ENCODE data around the gene FNBP1L. TPM values are rescaled to one million over a fixed set of nuclear protein-coding genes. Genes with fewer than 3 reads are reported as not detected.

FNBP1L gene
- polyA plus RNA-seq, 6 donors from 2014 or later, result 1.6 to 4.6 (median 2.2) TPM; not detected in 1

- no peaks in the 10 kb centered on the region for H3K9me3 Mint-ChIP-seq
- no peaks in the 10 kb centered on the region for H3K27me3 Mint-ChIP-seq
- H3K27ac Mint-ChIP-seq, result no peak overlapping the region
- H3K36me3 Mint-ChIP-seq, result peaks cover 0 to 5% of the 10 kb centered on the region in 2 donors
- no peak overlapping the region for H3K4me3 Mint-ChIP-seq
- DNase-seq (no peak), ATAC-seq (ENCODE audit: low read depth in 2 of 2) (no peak)
- no peaks in the 10 kb centered on the region for H3K4me1 Mint-ChIP-seq
Observed at GRCh38 chr1:93501829-93502369, 54.0 kb downstream of the FNBP1L start.

GRCh38 chr1:93502571-93502970 lies 54.7 kb downstream of the FNBP1L start:
- H3K27ac Mint-ChIP-seq, result no peak overlapping the region
- H3K4me3 Mint-ChIP-seq, result no peak overlapping the region
- no peaks in the 10 kb centered on the region for H3K4me1 Mint-ChIP-seq
- ATAC-seq (ENCODE audit: low read depth in 2 of 2) (no peak), DNase-seq (no peak)
- no peaks in the 10 kb centered on the region for H3K9me3 Mint-ChIP-seq
- peaks cover 0 to 8% of the 10 kb centered on the region in 2 donors for H3K36me3 Mint-ChIP-seq
- no peaks in the 10 kb centered on the region for H3K27me3 Mint-ChIP-seq

GRCh38 chr1:93503163-93503562 lies 55.2 kb downstream of the FNBP1L start:
- ATAC-seq (ENCODE audit: low read depth in 2 of 2), result no peak
- H3K4me3 Mint-ChIP-seq, result no peak overlapping the region
- DNase-seq, result no peak
- peaks cover 0 to 8% of the 10 kb centered on the region in 2 donors for H3K36me3 Mint-ChIP-seq
- no peaks in the 10 kb centered on the region for H3K27me3 Mint-ChIP-seq
- no peaks in the 10 kb centered on the region for H3K4me1 Mint-ChIP-seq
- no peaks in the 10 kb centered on the region for H3K9me3 Mint-ChIP-seq
- H3K27ac Mint-ChIP-seq, result no peak overlapping the region

- Mint-ChIP-seq H3K36me3 (peaks cover 0 to 8% of the 10 kb centered on the region in 2 donors), H3K27ac (no peak overlapping the region), H3K4me1 (no peaks in the 10 kb centered on the region), H3K27me3 (no peaks in the 10 kb centered on the region), H3K9me3 (no peaks in the 10 kb centered on the region), H3K4me3 (no peak overlapping the region)
- ATAC-seq (ENCODE audit: low read depth in 2 of 2) (no peak), DNase-seq (no peak)
Observed at GRCh38 chr1:93503816-93504215, 55.9 kb downstream of the FNBP1L start.

- no peaks in the 10 kb centered on the region for H3K9me3 Mint-ChIP-seq
- no peaks in the 10 kb centered on the region for H3K27me3 Mint-ChIP-seq
- peaks cover 0 to 8% of the 10 kb centered on the region in 2 donors for H3K36me3 Mint-ChIP-seq
- H3K27ac Mint-ChIP-seq, result peak overlapping the region in 2 of 6 donors; percentile 6 to 78
- no peaks in the 10 kb centered on the region for H3K4me1 Mint-ChIP-seq
- DNase-seq (no peak), ATAC-seq (ENCODE audit: low read depth in 2 of 2) (no peak)
- H3K4me3 Mint-ChIP-seq, result no peak overlapping the region
Observed at GRCh38 chr1:93504247-93505033, 56.5 kb downstream of the FNBP1L start.

GRCh38 chr1:93506126-93506525 lies 58.2 kb downstream of the FNBP1L start:
- Mint-ChIP-seq H3K36me3 (peaks cover 0 to 8% of the 10 kb centered on the region in 2 donors), H3K4me1 (no peaks in the 10 kb centered on the region), H3K4me3 (no peak overlapping the region), H3K27ac (peak overlapping the region in 1 of 6 donors; percentile 7), H3K9me3 (peaks cover 0 to 1% (median 0%) of the 10 kb centered on the region in 7 donors), H3K27me3 (no peaks in the 10 kb centered on the region)
- ATAC-seq (ENCODE audit: low read depth in 2 of 2) (no peak), DNase-seq (no peak)

GRCh38 chr1:93516164-93516563 lies 68.2 kb downstream of the FNBP1L start:
- ATAC-seq (ENCODE audit: low read depth in 2 of 2) (no peak), DNase-seq (no peak)
- no peaks in the 10 kb centered on the region for H3K27me3 Mint-ChIP-seq
- H3K4me1 Mint-ChIP-seq, result peaks cover 0 to 9% (median 2%) of the 10 kb centered on the region in 3 donors
- no peak overlapping the region for H3K27ac Mint-ChIP-seq
- no peaks in the 10 kb centered on the region for H3K36me3 Mint-ChIP-seq
- no peak overlapping the region for H3K4me3 Mint-ChIP-seq
- H3K9me3 Mint-ChIP-seq, result peaks cover 0 to 3% (median 0%) of the 10 kb centered on the region in 7 donors

- ATAC-seq (ENCODE audit: low read depth in 2 of 2) (no peak), DNase-seq (no peak)
- no peaks in the 10 kb centered on the region for H3K36me3 Mint-ChIP-seq
- no peak overlapping the region for H3K27ac Mint-ChIP-seq
- H3K27me3 Mint-ChIP-seq, result no peaks in the 10 kb centered on the region
- peaks cover 0 to 9% (median 2%) of the 10 kb centered on the region in 3 donors for H3K4me1 Mint-ChIP-seq
- H3K9me3 Mint-ChIP-seq, result peaks cover 0 to 3% (median 0%) of the 10 kb centered on the region in 7 donors
- no peak overlapping the region for H3K4me3 Mint-ChIP-seq
Observed at GRCh38 chr1:93518516-93518915, 70.6 kb downstream of the FNBP1L start.

GRCh38 chr1:93519199-93519829 lies 71.4 kb downstream of the FNBP1L start:
- Mint-ChIP-seq H3K36me3 (no peaks in the 10 kb centered on the region), H3K27ac (no peak overlapping the region), H3K4me3 (no peak overlapping the region), H3K4me1 (peaks cover 0 to 9% (median 2%) of the 10 kb centered on the region in 3 donors), H3K9me3 (peaks cover 0 to 3% (median 0%) of the 10 kb centered on the region in 7 donors), H3K27me3 (no peaks in the 10 kb centered on the region)
- DNase-seq, result no peak
- ATAC-seq (ENCODE audit: low read depth in 2 of 2), result no peak

GRCh38 chr1:93521618-93522017 lies 73.7 kb downstream of the FNBP1L start:
- H3K27ac Mint-ChIP-seq, result no peak overlapping the region
- H3K4me1 Mint-ChIP-seq, result peaks cover 0 to 9% (median 2%) of the 10 kb centered on the region in 3 donors
- ATAC-seq (ENCODE audit: low read depth in 2 of 2), result no peak
- no peak overlapping the region for H3K4me3 Mint-ChIP-seq
- no peaks in the 10 kb centered on the region for H3K36me3 Mint-ChIP-seq
- no peaks in the 10 kb centered on the region for H3K27me3 Mint-ChIP-seq
- peaks cover 0 to 1% (median 0%) of the 10 kb centered on the region in 7 donors for H3K9me3 Mint-ChIP-seq
- DNase-seq, result no peak

- DNase-seq, result no peak
- Mint-ChIP-seq H3K4me1 (peaks cover 0 to 15% (median 0%) of the 10 kb centered on the region in 3 donors), H3K9me3 (peaks cover 0 to 1% (median 0%) of the 10 kb centered on the region in 7 donors), H3K36me3 (no peaks in the 10 kb centered on the region), H3K27ac (peak overlapping the region in 2 of 6 donors; percentile 15 to 69), H3K4me3 (no peak overlapping the region), H3K27me3 (no peaks in the 10 kb centered on the region)
- ATAC-seq (ENCODE audit: low read depth in 2 of 2), result no peak
Observed at GRCh38 chr1:93522721-93523120, 74.8 kb downstream of the FNBP1L start.

GRCh38 chr1:93525431-93525830 lies 77.5 kb downstream of the FNBP1L start:
- Mint-ChIP-seq H3K4me1 (peaks cover 3 to 13% (median 5%) of the 10 kb centered on the region in 3 donors), H3K36me3 (peaks cover 5 to 9% of the 10 kb centered on the region in 2 donors), H3K27ac (no peak overlapping the region), H3K27me3 (no peaks in the 10 kb centered on the region), H3K4me3 (no peak overlapping the region), H3K9me3 (peaks cover 0 to 1% (median 0%) of the 10 kb centered on the region in 7 donors)
- no peak for ATAC-seq (ENCODE audit: low read depth in 2 of 2)
- DNase-seq, result no peak

- Mint-ChIP-seq H3K36me3 (peaks cover 13% of the 10 kb centered on the region in 2 donors), H3K4me3 (peak overlapping the region in 1 of 8 donors; percentile 12), H3K9me3 (no peaks in the 10 kb centered on the region), H3K27me3 (no peaks in the 10 kb centered on the region), H3K27ac (no peak overlapping the region), H3K4me1 (peaks cover 3 to 13% (median 5%) of the 10 kb centered on the region in 3 donors)
- ATAC-seq (ENCODE audit: low read depth in 2 of 2) (no peak), DNase-seq (no peak)
Observed at GRCh38 chr1:93526431-93526830, 78.5 kb downstream of the FNBP1L start.

- Mint-ChIP-seq H3K9me3 (no peaks in the 10 kb centered on the region), H3K4me1 (peaks cover 3 to 13% (median 5%) of the 10 kb centered on the region in 3 donors), H3K4me3 (no peak overlapping the region), H3K27ac (no peak overlapping the region), H3K36me3 (peaks cover 15 to 17% of the 10 kb centered on the region in 2 donors), H3K27me3 (no peaks in the 10 kb centered on the region)
- DNase-seq (no peak), ATAC-seq (ENCODE audit: low read depth in 2 of 2) (peak in 1 of 2 donors; percentile 48)
Observed at GRCh38 chr1:93528412-93528811, 80.5 kb downstream of the FNBP1L start.

Measured in naive B cell (primary cell).